Cortex of kidney (tissue), 1 donor: Measurements from ENCODE around the gene SOX15.
"Not testable (repeated sequence)": the region's sequence is repeated elsewhere in the genome, so short reads cannot be mapped to it uniquely, and the experiment has no call there.

Experiments used
- DNase-seq: peaks from one replicate; lab custom pipeline; 2025; lab: John Stamatoyannopoulos, UW

The SOX15 gene

DNA sequence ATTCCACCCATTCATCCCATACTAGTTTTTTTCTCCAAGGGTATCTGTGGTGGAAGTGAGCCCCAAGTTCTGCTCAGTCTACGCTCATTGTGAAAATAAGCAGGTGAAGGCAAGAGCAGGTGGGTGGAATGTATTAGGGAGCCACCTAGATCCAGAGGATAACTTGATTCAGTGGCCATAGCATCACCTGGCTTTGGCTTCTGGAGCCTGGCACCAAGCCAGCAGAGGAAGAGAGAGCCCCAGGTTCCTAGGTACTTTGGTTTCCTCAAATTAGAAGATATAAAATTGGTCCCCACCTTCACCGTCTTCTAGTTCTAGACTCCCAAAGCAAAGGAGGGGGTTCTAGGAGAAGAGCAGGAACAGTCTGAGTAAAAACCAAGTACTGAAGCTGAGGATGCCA, 20.7 kb upstream of the SOX15 start:
- DNase-seq: no peak

GRCh38 chr17:7606280-7606679, 16.4 kb upstream of the SOX15 start:
- no peak for DNase-seq

DNA sequence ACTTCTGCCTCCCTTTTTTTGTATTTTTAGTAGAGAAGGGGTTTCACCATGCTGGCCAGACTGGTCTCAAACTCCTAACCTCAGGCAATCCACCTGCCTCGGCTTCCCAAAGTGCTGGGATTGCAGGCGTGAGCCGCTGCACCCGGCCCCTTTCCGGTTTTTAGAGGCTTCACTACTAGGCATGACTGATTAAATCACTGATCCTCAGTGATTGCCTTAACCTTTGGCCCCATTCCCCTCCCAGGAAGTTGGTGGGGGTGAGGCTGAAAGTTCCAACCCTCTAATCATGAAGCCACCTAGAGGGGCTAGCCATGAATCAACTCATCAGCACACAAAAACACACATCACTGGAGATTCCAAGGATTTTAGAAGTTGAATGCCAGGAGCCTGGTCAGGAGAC, 7.7 kb upstream of the SOX15 start:
- DNase-seq: not testable (repeated sequence)

GRCh38 chr17:7593296-7593695, 3.4 kb upstream of the SOX15 start:
- DNase-seq: no peak

DNA sequence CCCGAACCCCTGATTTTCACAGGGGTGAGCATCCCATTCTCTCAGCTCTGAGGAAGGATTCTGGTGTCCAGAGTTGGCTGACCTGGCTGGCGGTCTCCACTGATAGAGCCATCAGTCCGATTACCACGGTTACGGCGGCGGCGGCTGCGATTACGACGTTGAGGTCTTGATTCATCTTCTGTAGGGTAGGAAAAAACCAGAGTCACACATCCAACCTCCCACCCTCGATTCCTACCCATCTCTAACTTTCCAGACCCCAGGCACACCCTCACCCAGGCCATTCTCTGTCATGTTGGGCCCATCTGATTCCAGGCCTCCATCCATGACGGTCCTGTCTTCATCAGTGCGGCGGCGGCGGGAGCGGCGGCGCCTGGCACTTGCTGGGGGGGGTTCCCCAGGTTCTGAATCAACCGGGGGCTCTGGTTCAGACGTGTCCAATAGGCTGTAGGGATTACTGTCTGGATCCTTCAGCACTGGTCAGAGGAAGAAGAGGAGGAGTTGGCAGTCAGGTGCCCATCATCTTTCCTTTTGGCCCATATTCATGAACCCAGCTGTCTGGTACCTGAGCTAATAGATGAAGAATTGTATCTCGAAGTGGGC, 2.6 kb upstream of the SOX15 start:
- no peak for DNase-seq

GRCh38 chr17:7591596-7591995, 1.7 kb upstream of the SOX15 start:
- no peak for DNase-seq

GRCh38 chr17:7590743-7591142, 849 bp upstream of the SOX15 start:
- DNase-seq: no peak

- DNase-seq: no peak
Observed at GRCh38 chr17:7589204-7589868, 558 bp downstream of the SOX15 start.

DNA sequence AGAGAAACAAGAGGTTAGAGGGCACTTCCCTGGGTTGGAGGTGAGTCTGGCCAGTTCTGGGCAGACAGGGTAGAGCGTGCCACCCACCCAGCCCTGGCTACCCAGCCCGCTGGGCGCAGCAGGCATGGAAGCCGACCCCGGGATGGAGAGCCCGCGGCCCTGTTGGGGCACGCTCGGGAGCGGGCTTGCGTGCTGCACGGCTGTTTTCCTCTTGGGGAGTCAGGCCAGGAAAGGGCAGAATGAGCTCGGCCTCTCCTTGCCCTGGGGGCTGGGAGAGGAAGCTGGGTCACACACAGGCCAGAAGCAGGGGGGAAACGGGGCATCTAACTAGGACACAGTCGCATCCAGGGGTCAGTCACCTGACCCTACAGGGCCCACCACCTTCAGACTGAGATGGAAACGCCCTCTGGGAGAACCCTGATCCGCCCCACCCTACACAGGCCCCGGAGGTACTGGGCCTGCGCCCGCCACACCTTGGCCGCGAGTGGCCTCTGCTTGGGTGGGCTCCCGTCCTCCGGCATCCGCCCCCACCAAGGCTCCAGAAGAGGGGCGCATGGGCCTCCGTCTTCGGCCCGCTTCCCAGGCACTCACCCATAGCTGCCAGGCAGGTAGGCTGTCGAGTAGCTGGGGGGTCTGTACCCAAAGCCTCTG, 1.2 kb downstream of the SOX15 start:
- no peak for DNase-seq

GRCh38 chr17:7587420-7588151, 2.3 kb downstream of the SOX15 start:
- DNase-seq: no peak

DNA sequence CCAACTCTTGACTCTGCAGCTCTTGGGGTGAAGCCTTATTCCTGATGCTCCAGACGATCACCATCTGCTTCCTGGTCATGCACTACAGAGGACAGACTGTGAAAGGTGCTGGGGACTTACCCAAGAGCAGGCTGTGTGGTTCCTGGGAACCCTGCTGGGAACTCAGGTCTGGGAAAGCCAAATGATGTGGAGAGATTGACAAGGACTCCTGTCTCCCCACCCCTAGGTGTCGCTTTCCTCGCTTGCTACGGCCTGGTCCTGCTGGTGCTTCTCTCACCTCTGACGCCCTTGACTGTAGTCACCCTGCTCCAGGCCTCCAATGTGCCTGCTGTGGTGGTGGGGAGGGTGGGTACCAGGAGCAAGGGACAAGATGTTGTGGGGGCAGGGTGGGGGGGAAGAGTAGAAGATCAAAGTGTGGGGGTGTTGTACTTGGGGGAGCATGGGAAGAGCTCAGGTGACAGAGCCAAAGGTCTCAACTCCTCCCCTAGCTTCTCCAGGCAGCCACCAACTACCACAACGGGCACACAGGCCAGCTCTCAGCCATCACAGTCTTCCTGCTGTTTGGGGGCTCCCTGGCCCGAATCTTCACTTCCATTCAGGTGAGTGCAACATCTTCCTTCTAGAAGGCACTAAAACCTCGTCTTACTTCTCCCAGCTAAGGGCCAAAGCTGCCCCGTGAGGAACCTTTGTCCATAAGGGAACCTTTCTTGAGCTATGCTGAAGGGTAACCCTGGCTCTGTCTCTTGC, 3.0 kb downstream of the SOX15 start:
- DNase-seq: no peak

GRCh38 chr17:7583253-7584109, 6.4 kb downstream of the SOX15 start, which contains the start of gene MPDU1:
Gene MPDU1, plus strand, starts transcription at chr17:7583852. Its CDS starts 11 bp downstream, at chr17:7583863.
- DNase-seq: no peak

DNA sequence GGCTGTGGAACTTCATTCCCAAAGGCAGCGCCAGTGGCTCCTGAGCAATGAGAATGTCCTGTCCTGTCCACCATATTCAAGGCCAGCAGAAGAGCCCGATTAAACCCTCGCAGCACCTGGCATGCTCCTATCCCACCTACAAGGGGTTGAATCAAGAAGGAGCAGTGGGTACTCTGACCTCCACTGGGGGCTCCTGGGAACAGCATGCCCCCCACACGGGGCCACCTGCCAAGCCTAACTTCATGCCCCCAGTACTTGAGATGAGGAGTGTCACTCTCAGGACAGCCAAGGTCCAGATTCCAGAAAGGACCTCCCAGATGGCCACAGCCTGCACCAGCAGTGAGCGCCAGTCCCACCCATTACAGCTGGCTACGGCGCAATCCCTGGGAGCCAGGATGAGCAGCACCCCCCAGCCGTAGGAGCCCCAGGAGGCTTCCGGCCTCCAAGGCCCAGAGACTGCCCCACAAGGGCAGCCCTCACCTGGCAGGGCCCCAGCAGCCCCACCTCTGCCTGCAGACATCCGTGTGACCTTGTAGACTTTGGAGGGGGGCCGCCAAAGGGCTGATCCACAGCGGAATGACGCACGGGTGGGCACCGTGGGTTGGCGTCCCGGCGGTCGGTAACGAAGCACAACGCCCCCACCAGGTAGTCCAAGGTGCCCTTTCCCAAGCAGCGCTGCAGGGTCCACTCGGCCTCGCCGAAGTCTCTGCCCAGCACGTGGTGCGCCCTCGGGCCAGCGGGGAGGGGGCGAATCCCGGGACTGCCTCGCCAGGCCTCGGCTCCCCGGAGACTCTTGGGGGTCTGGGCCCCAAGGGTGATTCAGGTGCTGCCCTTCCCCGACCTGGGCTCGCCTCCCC, 7.3 kb downstream of the SOX15 start:
- no peak for DNase-seq

GRCh38 chr17:7580604-7581575, 9.0 kb downstream of the SOX15 start:
- DNase-seq: no peak

DNA sequence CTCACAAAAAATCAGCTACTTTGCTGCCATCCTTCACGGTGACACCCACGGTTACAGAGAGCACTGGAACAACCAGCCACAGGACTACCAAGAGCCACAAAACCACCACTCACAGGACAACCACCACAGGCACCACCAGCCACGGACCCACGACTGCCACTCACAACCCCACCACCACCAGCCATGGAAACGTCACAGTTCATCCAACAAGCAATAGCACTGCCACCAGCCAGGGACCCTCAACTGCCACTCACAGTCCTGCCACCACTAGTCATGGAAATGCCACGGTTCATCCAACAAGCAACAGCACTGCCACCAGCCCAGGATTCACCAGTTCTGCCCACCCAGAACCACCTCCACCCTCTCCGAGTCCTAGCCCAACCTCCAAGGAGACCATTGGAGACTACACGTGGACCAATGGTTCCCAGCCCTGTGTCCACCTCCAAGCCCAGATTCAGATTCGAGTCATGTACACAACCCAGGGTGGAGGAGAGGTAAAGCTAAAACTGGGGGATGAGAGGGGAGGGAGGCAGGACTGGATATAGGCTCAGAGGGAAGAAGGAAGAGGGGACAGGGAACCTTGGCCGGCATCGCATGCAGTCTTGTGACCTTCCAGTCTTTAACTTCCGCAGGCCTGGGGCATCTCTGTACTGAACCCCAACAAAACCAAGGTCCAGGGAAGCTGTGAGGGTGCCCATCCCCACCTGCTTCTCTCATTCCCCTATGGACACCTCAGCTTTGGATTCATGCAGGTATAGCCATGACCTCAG, 9.9 kb downstream of the SOX15 start:
- DNase-seq: no peak

- no peak for DNase-seq
Observed at GRCh38 chr17:7579001-7579833, 10.7 kb downstream of the SOX15 start, which contains the start of gene CD68. Gene CD68, plus strand, starts transcription at chr17:7579638. Its CDS starts 40 bp downstream, at chr17:7579678.
